C4-2B (cell line): ENCODE measurements around the gene HBA2.

Experiments
- H3K27ac ChIP-seq: fragments of 450-650 bp; 2 replicates; pipeline ENCODE4 v1.5.1; 2017
- CTCF ChIP-seq: fragments of 450-650 bp; conservative IDR thresholded peaks from 2 replicates; pipeline ENCODE4 v1.5.1; 2017; ENCODE audit warnings: mild to moderate bottlenecking
- ZFX ChIP-seq: fragments of 450-650 bp; IDR thresholded peaks from 2 replicates; pipeline ENCODE4 v1.6.1; 2017

Gene HBA2

GRCh38 chr16:181565-182021, 8.9 kb downstream of the HBA2 start:
- no peak for TF ChIP-seq ZFX
- TF ChIP-seq CTCF, result peak; percentile 98
- peak overlapping the region; percentile 70 for H3K27ac ChIP-seq

- no peak overlapping the region for H3K27ac ChIP-seq
- TF ChIP-seq CTCF (no peak), ZFX (no peak)
Observed at GRCh38 chr16:183005-183404, 10.3 kb downstream of the HBA2 start.

- no peak overlapping the region for H3K27ac ChIP-seq
- no peak for TF ChIP-seq ZFX
- TF ChIP-seq CTCF, result no peak
Observed at GRCh38 chr16:185213-185612, 12.5 kb downstream of the HBA2 start.

- TF ChIP-seq CTCF (no peak), ZFX (no peak)
- no peak overlapping the region for H3K27ac ChIP-seq
Observed at GRCh38 chr16:185691-186090, 13.0 kb downstream of the HBA2 start.

DNA sequence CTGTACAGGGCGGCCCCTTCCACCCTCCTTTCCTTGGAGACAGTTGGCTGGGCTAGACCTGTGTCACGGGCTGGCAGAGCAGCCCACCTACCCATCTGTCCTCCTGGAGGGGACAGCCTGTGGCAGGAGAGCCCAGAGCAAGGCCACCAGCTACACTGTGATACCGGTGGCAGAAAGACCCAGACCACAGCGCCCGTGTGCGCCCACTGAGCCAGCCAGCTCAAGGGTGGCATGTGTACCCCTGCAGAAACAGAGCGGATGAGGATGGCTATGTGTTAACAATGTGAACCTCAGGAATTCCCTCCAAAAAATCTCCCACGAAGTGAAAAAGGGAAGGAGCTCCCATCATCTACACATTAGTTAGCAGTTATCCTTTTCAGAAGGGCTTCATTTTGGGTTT, 14.7 kb downstream of the HBA2 start:
- no peak overlapping the region for H3K27ac ChIP-seq
- TF ChIP-seq CTCF, result no peak
- TF ChIP-seq ZFX, result no peak

DNA sequence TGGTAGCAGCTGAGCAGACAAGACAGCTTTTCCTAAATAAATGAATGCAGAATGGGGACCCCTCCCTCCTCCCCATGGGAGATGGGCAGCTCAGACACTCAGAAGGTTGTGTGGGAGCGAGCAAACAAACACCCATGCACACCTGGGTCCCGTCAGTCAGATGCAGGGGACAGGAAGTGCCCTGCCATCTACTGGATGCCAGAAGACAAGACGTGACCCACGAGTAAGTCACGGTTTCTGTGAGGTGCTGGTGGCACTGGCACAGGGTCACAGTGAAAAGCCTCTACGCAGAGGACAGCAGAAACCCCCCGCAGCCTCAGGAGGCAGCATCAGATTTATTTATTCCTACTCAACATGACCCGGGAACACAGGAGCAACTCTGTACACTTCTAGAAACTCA, 16.0 kb downstream of the HBA2 start:
- no peak overlapping the region for H3K27ac ChIP-seq
- TF ChIP-seq ZFX, result no peak
- TF ChIP-seq CTCF, result no peak; the same call in 1 of the 2 replicates

DNA sequence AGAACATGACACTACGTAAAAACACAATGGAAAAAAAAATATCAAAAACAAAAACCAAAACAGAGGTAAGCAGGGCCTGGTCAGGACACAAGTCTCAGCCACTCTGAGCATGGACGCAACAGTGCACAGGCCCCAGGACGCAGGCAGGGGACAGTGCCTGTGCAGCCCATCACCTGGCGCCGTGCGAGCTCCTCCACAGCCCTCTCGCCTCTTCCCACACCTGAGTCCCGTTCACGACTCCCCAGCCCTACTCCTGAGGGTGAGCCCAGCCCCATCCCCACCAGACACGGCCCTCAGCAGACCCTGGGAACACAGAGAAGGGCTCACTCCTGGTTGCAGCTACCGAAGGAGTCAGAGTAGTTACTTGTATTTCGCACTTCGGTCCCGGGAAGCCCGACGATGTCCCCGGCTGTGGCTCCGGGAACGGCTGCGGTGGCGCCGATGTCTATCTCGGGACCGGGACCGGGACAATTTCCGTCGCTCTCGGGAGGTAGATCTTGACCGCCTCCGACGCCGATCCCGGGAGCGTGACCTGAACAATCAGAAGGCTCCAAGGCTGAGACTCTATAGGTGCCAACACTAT, 17.0 kb downstream of the HBA2 start:
- TF ChIP-seq ZFX (no peak), CTCF (no peak)
- no peak overlapping the region for H3K27ac ChIP-seq
